Adrenal gland (tissue), 12 donors: Measurements from ENCODE around the gene CIRBP. TPM values are rescaled to one million over a fixed set of nuclear protein-coding genes. Genes with fewer than 3 reads are reported as not detected.

Experiments
- DNase-seq, 7 donors: peaks; one replicate each; pipeline ENCODE4 v3.0.0-alpha.2; 2019 to 2020
- H3K27ac ChIP-seq, 5 donors: fragments of 200-600 bp; sonication (generic) in 4 of 5; 1 replicate in 3 of 5; 2 replicates in 2 of 5; pipeline versions ENCODE4 v1.5.1 to v1.8.0; 2016 to 2020; ENCODE audit warnings: mild to moderate bottlenecking in 1 of 5
- H3K27me3 ChIP-seq: fragments of 200-600 bp; 2 replicates; pipeline ENCODE4 v1.8.0; 2021
- H3K36me3 ChIP-seq, 2 donors: fragments of 200-600 bp; replicated peaks in 1 of 2; 1 replicate in 1 of 2; 2 replicates in 1 of 2; pipeline versions ENCODE4 v1.5.1 to v1.8.0; 2018 to 2022
- H3K4me1 ChIP-seq, 2 donors: fragments of 200-600 bp; replicated peaks in 1 of 2; 1 replicate in 1 of 2; 2 replicates in 1 of 2; pipeline versions ENCODE4 v1.5.1 to v1.8.0; 2018 to 2021
- H3K4me3 ChIP-seq, 4 donors: fragments of 200-600 bp; sonication (generic) in 3 of 4; one replicate each; pipeline ENCODE4 v1.5.1; 2016 to 2018
- H3K9me3 ChIP-seq, 3 donors: fragments of 200-600 bp; sonication (generic) in 1 of 3; replicated peaks in 1 of 3; 1 replicate in 2 of 3; 2 replicates in 1 of 3; pipeline versions ENCODE4 v1.5.1 to v1.8.0; 2016 to 2021
- CTCF ChIP-seq, 6 experiments: fragments of 450-650 bp in 4 of 6; fragments of 200-600 bp in 2 of 6; sonication (generic) in 1 of 6; IDR thresholded peaks; 1 replicate in 5 of 6; 2 replicates in 1 of 6; pipeline versions ENCODE4 v1.5.1 to v1.8.0; 2016 to 2021; ENCODE audit warnings: antibody characterized with exemption in 6 of 6, mild to moderate bottlenecking in 2 of 6, moderate library complexity in 1 of 6
- POLR2A ChIP-seq, 2 donors: fragments of 450-650 bp; IDR thresholded peaks; one replicate each; pipeline ENCODE4 v1.6.1; 2017; ENCODE audit warnings: antibody characterized with exemption in 2 of 2, mild to moderate bottlenecking in 2 of 2, moderate library complexity in 1 of 2
- WGBS, 4 donors: extraction: QIAGEN DNeasy Blood & Tissue Kit in 2 of 4; methylation state at CpG; one replicate each; pipeline versions ENCODE4 v1.1.5 to v1.1.7; 2013 to 2017; 5-methylcytosine and 5-hydroxymethylcytosine counted together
- intact Hi-C, 2 donors: fragments of 100-400 bp; cut with DNase I; formaldehyde crosslinking; loops; one replicate each; pipeline versions ENCODE4 v1.14.1 to v1.15.0; 2022 to 2023
- polyA plus RNA-seq, 3 donors: library from polyadenylated mRNA; stranded (reverse); fragments of 200-250 nt in 2 of 3; fragments of 350-450 nt in 1 of 3; fragmentation: Illumina TruSeq in 1 of 3; extraction: RNeasy Lipid Tissue Mini Kit (QIAGEN cat#74804) in 1 of 3; gene quantifications; one replicate each; pipeline ENCODE4 v1.2.3, GENCODE V29; 2013 to 2014
- total RNA-seq, 9 donors: library from RNA; depleted of rRNA in 4 of 9; stranded (reverse); fragments of >200 nt in 4 of 9; fragments of 120-200 nt in 1 of 9; fragmentation: NEBNext Ultra II Directional in 1 of 9; extraction: Animal tissue kit (Norgen Biotek cat#: 25700) in 1 of 9; gene quantifications; one replicate each; pipeline versions ENCODE4 v1.1.0 to v1.2.4, GENCODE V29; 2013 to 2023
- donor health status: healthy with polysubstance abuse.
- donor health status: Bipolar disorder and iron deficiency.
- donor health status: DM: yes; HTN: yes; CAD: no.
- donor health status: DM: no; HTN: no; CAD: no.
- donor health status: DM: no; HTN: no; CAD: no.
- donor health status: DM: yes; HTN: yes; CAD: no.

Gene CIRBP
- total and polyA plus RNA-seq, 12 donors: 317 to 1,164 (median 685) TPM

- Histone ChIP-seq H3K27me3 (no peaks in the 10 kb centered on the region), H3K4me1 (peaks cover 7 to 25% of the 10 kb centered on the region in 2 donors), H3K4me3 (no peak overlapping the region), H3K36me3 (peaks cover 0 to 70% of the 10 kb centered on the region in 2 donors), H3K9me3 (no peaks in the 10 kb centered on the region), H3K27ac (no peak overlapping the region)
- no peak for DNase-seq
- WGBS, 4 donors: 82 to 100% (median 89%) methylated on average over 1 to 29 of the region's 29 CpGs
- intact Hi-C loops: no loop called here
- TF ChIP-seq CTCF (IDR thresholded peaks at IDR 0.05) (no peak), POLR2A (IDR thresholded peaks at IDR 0.05) (no peak)
Measured at GRCh38 chr19:1225440-1226226, 43.5 kb upstream of the CIRBP start.

- Histone ChIP-seq H3K4me3 (no peak overlapping the region), H3K36me3 (peaks cover 0 to 65% of the 10 kb centered on the region in 2 donors), H3K27ac (no peak overlapping the region), H3K27me3 (no peaks in the 10 kb centered on the region), H3K9me3 (no peaks in the 10 kb centered on the region), H3K4me1 (peaks cover 7 to 25% of the 10 kb centered on the region in 2 donors)
- 91 to 93% methylated on average over 11 of the region's 11 CpGs; no CpG with 5 or more reads in 2 of the 4 donors for WGBS, 4 donors
- DNase-seq: no peak
- TF ChIP-seq POLR2A (IDR thresholded peaks at IDR 0.05) (no peak), CTCF (IDR thresholded peaks at IDR 0.05) (no peak)
- intact Hi-C loops: no loop called here
Measured at GRCh38 chr19:1226227-1226518, 43.0 kb upstream of the CIRBP start.

GRCh38 chr19:1226522-1227303, 42.4 kb upstream of the CIRBP start:
- Histone ChIP-seq H3K4me3 (no peak overlapping the region), H3K4me1 (peaks cover 3 to 20% of the 10 kb centered on the region in 2 donors), H3K27me3 (no peaks in the 10 kb centered on the region), H3K36me3 (peaks cover 0 to 61% of the 10 kb centered on the region in 2 donors), H3K9me3 (no peaks in the 10 kb centered on the region), H3K27ac (no peak overlapping the region)
- WGBS, 4 donors: 78 to 94% (median 92%) methylated on average over 5 to 50 of the region's 50 CpGs
- TF ChIP-seq POLR2A (IDR thresholded peaks at IDR 0.05) (no peak), CTCF (IDR thresholded peaks at IDR 0.05) (no peak)
- intact Hi-C loops: no loop called here
- no peak for DNase-seq

- DNase-seq: no peak
- WGBS, 4 donors: 91 to 93% (median 92%) methylated on average over 37 to 56 of the region's 56 CpGs
- Histone ChIP-seq H3K36me3 (peaks cover 0 to 54% of the 10 kb centered on the region in 2 donors), H3K27ac (no peak overlapping the region), H3K4me1 (peaks cover 4 to 19% of the 10 kb centered on the region in 2 donors), H3K27me3 (no peaks in the 10 kb centered on the region), H3K9me3 (no peaks in the 10 kb centered on the region), H3K4me3 (no peak overlapping the region)
- intact Hi-C loops: no loop called here
- no peak for TF ChIP-seq CTCF (IDR thresholded peaks at IDR 0.05)
- no peak for TF ChIP-seq POLR2A (IDR thresholded peaks at IDR 0.05)
Measured at GRCh38 chr19:1227304-1228054, 41.7 kb upstream of the CIRBP start.
